Epithelial cell of esophagus (primary cell): ENCODE results near the gene CEACAM1.
A peak's percentile ranks its signal among the peaks of the same experiment; 100 is the strongest.

ENCODE experiments used
- DNase-seq: peaks from one replicate; pipeline ENCODE4 v3.0.0; 2010; ENCODE audit warnings: low read depth
- H3K4me3 ChIP-seq: 2 replicates; pipeline ENCODE4 v1.5.1; 2011; ENCODE audit warnings: mild to moderate bottlenecking, low read length, control low read depth
- TF ChIP-seq, protein P1 (sequence below): IDR thresholded peaks from 2 replicates; pipeline ENCODE4 v1.5.1; 2011; ENCODE audit warnings: low read depth, mild to moderate bottlenecking, low read length, control low read depth, inconsistent platforms; ENCODE audit not compliant: insufficient read depth; ENCODE audit errors: missing control alignments

CEACAM1 gene

DNA sequence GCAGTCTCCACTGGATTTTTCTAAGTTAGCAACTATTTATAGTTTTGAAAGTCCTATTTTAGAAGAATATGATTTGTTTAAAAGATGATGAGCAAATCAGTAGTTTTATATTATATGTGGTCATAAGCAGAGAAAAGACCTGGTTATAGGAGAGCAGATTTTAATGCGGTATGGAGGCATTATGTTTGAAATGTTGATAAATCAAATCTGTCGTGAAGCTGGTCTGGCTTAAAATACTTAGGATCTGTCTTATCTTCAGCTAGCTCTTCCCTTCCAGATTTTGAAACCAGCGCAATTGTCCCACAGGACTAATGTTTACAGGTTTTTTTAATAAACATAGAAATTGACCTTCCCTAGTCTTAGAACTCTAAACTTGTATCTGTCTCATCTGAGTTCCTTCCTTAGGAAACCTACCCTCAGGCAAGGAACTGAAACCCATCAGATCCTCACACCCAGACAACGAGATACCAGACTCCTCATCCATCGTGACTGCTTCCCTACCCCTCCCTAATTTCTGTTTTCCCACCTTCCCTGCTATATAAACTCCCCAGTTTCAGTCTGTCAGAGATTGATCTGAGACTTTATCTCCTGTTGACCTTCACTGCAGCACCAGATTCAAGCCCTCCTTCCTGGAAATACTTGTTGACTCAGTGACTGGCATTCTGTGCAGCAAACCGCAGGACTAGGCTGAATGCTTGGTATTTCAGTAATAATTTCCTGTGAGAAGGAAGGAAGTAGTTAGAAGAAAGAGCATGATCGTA lies 47.8 kb downstream of the CEACAM1 start:
- DNase-seq: peak; percentile 42
- TF ChIP-seq, protein P1, sequence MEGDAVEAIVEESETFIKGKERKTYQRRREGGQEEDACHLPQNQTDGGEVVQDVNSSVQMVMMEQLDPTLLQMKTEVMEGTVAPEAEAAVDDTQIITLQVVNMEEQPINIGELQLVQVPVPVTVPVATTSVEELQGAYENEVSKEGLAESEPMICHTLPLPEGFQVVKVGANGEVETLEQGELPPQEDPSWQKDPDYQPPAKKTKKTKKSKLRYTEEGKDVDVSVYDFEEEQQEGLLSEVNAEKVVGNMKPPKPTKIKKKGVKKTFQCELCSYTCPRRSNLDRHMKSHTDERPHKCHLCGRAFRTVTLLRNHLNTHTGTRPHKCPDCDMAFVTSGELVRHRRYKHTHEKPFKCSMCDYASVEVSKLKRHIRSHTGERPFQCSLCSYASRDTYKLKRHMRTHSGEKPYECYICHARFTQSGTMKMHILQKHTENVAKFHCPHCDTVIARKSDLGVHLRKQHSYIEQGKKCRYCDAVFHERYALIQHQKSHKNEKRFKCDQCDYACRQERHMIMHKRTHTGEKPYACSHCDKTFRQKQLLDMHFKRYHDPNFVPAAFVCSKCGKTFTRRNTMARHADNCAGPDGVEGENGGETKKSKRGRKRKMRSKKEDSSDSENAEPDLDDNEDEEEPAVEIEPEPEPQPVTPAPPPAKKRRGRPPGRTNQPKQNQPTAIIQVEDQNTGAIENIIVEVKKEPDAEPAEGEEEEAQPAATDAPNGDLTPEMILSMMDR: no peak
- H3K4me3 ChIP-seq: no peak overlapping the region

- TF ChIP-seq, protein P1: no peak
- no peak overlapping the region for H3K4me3 ChIP-seq
- DNase-seq: no peak
Observed at GRCh38 chr19:42479736-42480135, 48.5 kb downstream of the CEACAM1 start.

GRCh38 chr19:42478765-42479311 lies 49.4 kb downstream of the CEACAM1 start:
- no peak overlapping the region for H3K4me3 ChIP-seq
- TF ChIP-seq, protein P1: no peak
- DNase-seq: no peak

- no peak overlapping the region for H3K4me3 ChIP-seq
- TF ChIP-seq, protein P1: no peak
- no peak for DNase-seq
Observed at GRCh38 chr19:42477933-42478332, 50.3 kb downstream of the CEACAM1 start.

- no peak overlapping the region for H3K4me3 ChIP-seq
- no peak for DNase-seq
- TF ChIP-seq, protein P1: no peak
Observed at GRCh38 chr19:42477117-42477516, 51.2 kb downstream of the CEACAM1 start.

GRCh38 chr19:42475366-42475765 lies 52.9 kb downstream of the CEACAM1 start:
- no peak overlapping the region for H3K4me3 ChIP-seq
- TF ChIP-seq, protein P1: no peak
- DNase-seq: no peak

DNA sequence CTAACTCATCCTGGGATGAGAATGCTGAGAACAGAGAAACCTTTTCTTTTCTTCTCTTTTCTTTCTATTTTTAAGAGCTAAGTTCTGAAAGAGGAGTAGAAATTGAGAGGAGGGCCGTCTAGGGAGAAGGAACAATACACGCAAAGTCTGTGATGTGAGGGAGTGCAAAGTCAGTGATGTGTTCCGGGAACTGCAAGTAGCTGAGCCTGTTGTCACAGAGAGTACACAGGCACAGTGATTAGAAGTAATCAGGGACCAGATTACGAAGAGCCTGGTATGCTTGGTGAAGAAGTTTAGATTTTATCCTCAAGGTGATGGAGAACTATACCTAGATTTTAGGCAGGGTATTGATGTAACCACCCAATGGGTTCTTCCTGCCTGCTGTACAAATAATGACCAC lies 53.5 kb downstream of the CEACAM1 start:
- DNase-seq: no peak
- H3K4me3 ChIP-seq: no peak overlapping the region

More for the DNA sequence above, 53.5 kb downstream of the CEACAM1 start:
- TF ChIP-seq, protein P1: no peak
